Transverse colon (tissue), 4 donors: ENCODE measurements around the gene RASGEF1C. TPM values are rescaled to one million over a fixed set of nuclear protein-coding genes. Genes with fewer than 3 reads are reported as not detected.

ENCODE experiments used
- DNase-seq: peaks from one replicate; pipeline ENCODE4 v3.0.0-alpha.2; 2019
- H3K27ac ChIP-seq, 4 donors: fragments of 200-600 bp; sonication (generic); 2 replicates each; pipeline ENCODE4 v1.5.1; 2016 to 2018; ENCODE audit warnings: inconsistent platforms in 4 of 4
- H3K27me3 ChIP-seq: fragments of 200-600 bp; sonication (generic); 2 replicates; pipeline ENCODE4 v1.5.1; 2017; ENCODE audit warnings: inconsistent platforms
- H3K36me3 ChIP-seq, 4 donors: fragments of 200-600 bp; sonication (generic); 2 replicates each; pipeline ENCODE4 v1.5.1; 2017 to 2019; ENCODE audit warnings: inconsistent platforms in 4 of 4
- H3K4me1 ChIP-seq, 4 donors: fragments of 200-600 bp; sonication (generic); 2 replicates each; pipeline ENCODE4 v1.5.1; 2017 to 2020; ENCODE audit warnings: inconsistent platforms in 4 of 4
- H3K4me3 ChIP-seq, 4 donors: fragments of 200-600 bp; sonication (generic); 1 replicate in 1 of 4; 2 replicates in 3 of 4; pipeline versions ENCODE4 v1.5.1 to v1.6.1; 2017 to 2019; ENCODE audit warnings: inconsistent platforms in 4 of 4
- H3K9me3 ChIP-seq, 2 donors: fragments of 200-600 bp; sonication (generic); 2 replicates each; pipeline ENCODE4 v1.5.1; 2017 to 2019; ENCODE audit warnings: inconsistent platforms in 2 of 2
- CTCF ChIP-seq, 5 experiments: fragments of 200-600 bp in 3 of 5; fragments of 450-650 bp in 2 of 5; sonication (generic) in 3 of 5; IDR thresholded peaks; 1 replicate in 2 of 5; 2 replicates in 3 of 5; pipeline ENCODE4 v1.5.1; 2016 to 2017; ENCODE audit warnings: antibody characterized with exemption in 5 of 5, inconsistent platforms in 3 of 5, mild to moderate bottlenecking in 2 of 5, moderate library complexity in 1 of 5
- EP300 ChIP-seq: sonication (generic); formaldehyde crosslinking; IDR thresholded peaks from one replicate; pipeline ENCODE4 v1.6.1; 2017; ENCODE audit warnings: antibody characterized with exemption, low read depth
- POLR2A ChIP-seq: fragments of 450-650 bp; IDR thresholded peaks from one replicate; pipeline ENCODE4 v1.6.1; 2016; ENCODE audit warnings: antibody characterized with exemption, mild to moderate bottlenecking, moderate library complexity
- POLR2AphosphoS5 ChIP-seq, 3 donors: sonication (generic); formaldehyde crosslinking; IDR thresholded peaks; one replicate each; pipeline ENCODE4 v1.6.1; 2016; ENCODE audit warnings: antibody characterized with exemption in 3 of 3
- WGBS, 2 donors: methylation state at CpG; one replicate each; pipeline ENCODE4 v1.1.5; 2018; ENCODE audit warnings: low coverage in 1 of 2; 5-methylcytosine and 5-hydroxymethylcytosine counted together
- in situ Hi-C, 4 donors: fragments of 200-750 bp; cut with MboI; loops; one replicate each; pipeline versions ENCODE4 v1.15.0 to v1.15.1; 2017; ENCODE audit warnings: low sequenced_read_pairs in 3 of 4, low pct_ligation_motif_present in 1 of 4, low pct_unique_long_range_greater_than_20kb in 1 of 4
- intact Hi-C: fragments of 100-400 bp; cut with DNase I; formaldehyde crosslinking; loops from one replicate; pipeline ENCODE4 v1.15.1; 2023; ENCODE audit warnings: low total_unique reads
- total RNA-seq, 4 donors: library from RNA; depleted of rRNA; stranded (reverse); fragments of >200 nt; gene quantifications; one replicate each; pipeline ENCODE4 v1.1.0, GENCODE V29; 2016

Gene RASGEF1C
- total RNA-seq, 4 donors from 2014 or later: 0.14 to 3.0 TPM; not detected in 2

- no peak overlapping the region for H3K27ac ChIP-seq
- H3K4me3 ChIP-seq: no peak overlapping the region
- no peaks in the 10 kb centered on the region for H3K36me3 ChIP-seq
- no peaks in the 10 kb centered on the region for H3K4me1 ChIP-seq
- no peaks in the 10 kb centered on the region for H3K27me3 ChIP-seq
- DNase-seq: no peak
- intact Hi-C loops (no loop called here), in situ Hi-C loops (no loop called here)
- TF ChIP-seq POLR2AphosphoS5 (IDR thresholded peaks at IDR 0.05) (no peak), EP300 (no peak), POLR2A (no peak), CTCF (IDR thresholded peaks at IDR 0.05) (no peak)
- 82 to 86% methylated on average over 2 to 7 of the region's 7 CpGs for WGBS, 2 donors
- H3K9me3 ChIP-seq: peaks cover 10 to 15% of the 10 kb centered on the region in 2 donors
Observed at GRCh38 chr5:180111273-180112002, 97.6 kb downstream of the RASGEF1C start.

- in situ Hi-C loops: no loop called here
- DNase-seq: no peak
- WGBS, 2 donors: 80 to 82% methylated on average over 2 to 9 of the region's 9 CpGs
- no peak overlapping the region for H3K4me3 ChIP-seq
- peaks cover 14 to 16% of the 10 kb centered on the region in 2 donors for H3K9me3 ChIP-seq
- no peaks in the 10 kb centered on the region for H3K36me3 ChIP-seq
- H3K4me1 ChIP-seq: no peaks in the 10 kb centered on the region
- TF ChIP-seq POLR2A (no peak), POLR2AphosphoS5 (IDR thresholded peaks at IDR 0.05) (no peak), EP300 (no peak), CTCF (IDR thresholded peaks at IDR 0.05) (no peak)
- H3K27me3 ChIP-seq: no peaks in the 10 kb centered on the region
- intact Hi-C loops: no loop called here
- H3K27ac ChIP-seq: no peak overlapping the region
Observed at GRCh38 chr5:180109920-180110319, 99.1 kb downstream of the RASGEF1C start.

- no peaks in the 10 kb centered on the region for H3K36me3 ChIP-seq
- in situ Hi-C loops: no loop called here
- peaks cover 14 to 16% of the 10 kb centered on the region in 2 donors for H3K9me3 ChIP-seq
- DNase-seq: no peak
- TF ChIP-seq CTCF (IDR thresholded peaks at IDR 0.05): no peak
- TF ChIP-seq POLR2AphosphoS5 (IDR thresholded peaks at IDR 0.05): no peak
- no peak for TF ChIP-seq EP300
- no peak for TF ChIP-seq POLR2A
- H3K27ac ChIP-seq: no peak overlapping the region
- H3K27me3 ChIP-seq: no peaks in the 10 kb centered on the region
- WGBS, 2 donors: 88% methylated on average over 1 of the region's 1 CpG
- H3K4me1 ChIP-seq: no peaks in the 10 kb centered on the region
- H3K4me3 ChIP-seq: no peak overlapping the region
- intact Hi-C loops: no loop called here
Observed at GRCh38 chr5:180107005-180107404, 102.0 kb downstream of the RASGEF1C start.

- TF ChIP-seq POLR2AphosphoS5 (IDR thresholded peaks at IDR 0.05): no peak
- no peak for TF ChIP-seq POLR2A
- no peak for TF ChIP-seq EP300
- no peak for TF ChIP-seq CTCF (IDR thresholded peaks at IDR 0.05)
- in situ Hi-C loops: no loop called here
- no peak for DNase-seq
Observed at GRCh38 chr5:180105827-180106312, 103.1 kb downstream of the RASGEF1C start.

More at GRCh38 chr5:180105827-180106312, 103.1 kb downstream of the RASGEF1C start:
- no peak overlapping the region for H3K4me3 ChIP-seq
- no peak overlapping the region for H3K27ac ChIP-seq
- 73 to 75% methylated on average over 5 of the region's 5 CpGs for WGBS, 2 donors
- H3K9me3 ChIP-seq: peaks cover 14 to 16% of the 10 kb centered on the region in 2 donors
- H3K4me1 ChIP-seq: no peaks in the 10 kb centered on the region
- no peaks in the 10 kb centered on the region for H3K36me3 ChIP-seq
- intact Hi-C loops: no loop called here
- no peaks in the 10 kb centered on the region for H3K27me3 ChIP-seq
